K562 (cell line): ENCODE data around the gene PRCD. TPM values are rescaled to one million over a fixed set of nuclear protein-coding genes. Genes with fewer than 3 reads are reported as not detected.
A peak's percentile ranks its signal among the peaks of the same experiment; 100 is the strongest.

Experiments used
- ATAC-seq: fragments of 200-7000 bp; cut with Tn5 transposase; 3 replicates; pipeline ENCODE4 v1.9.1; 2020; ENCODE audit warnings: moderate library complexity
- BruUV-seq: library from RNA; stranded (reverse); fragments of 400-500 nt; replicated peaks from 2 replicates; lab custom pipeline; 2021; lab: Mats Ljungman, UMichigan
- CTCF ChIA-PET: fragments of 300-600 bp; formaldehyde crosslinking; extraction: SDS; loops from one replicate; lab custom pipeline; 2021; ENCODE audit warnings: low intra/inter-chr PET ratio; lab: Yijun Ruan, JAX
- POLR2A ChIA-PET: fragments of 300-600, 350-650 bp; sonication (Branson Sonifier 250); formaldehyde crosslinking; extraction: SDS; loops from one replicate; lab custom pipeline; 2021; ENCODE audit warnings: antibody characterized with exemption, inconsistent platforms; lab: Yijun Ruan, JAX
- DNase-seq, 4 experiments: peaks; one replicate each; pipeline versions ENCODE4 v3.0.0 to v3.0.0-alpha.2; 2011 to 2018; ENCODE audit warnings: low spot score in 3 of 4, mixed read lengths in 3 of 4; ENCODE audit errors: extremely low read depth in 1 of 4
- FAIRE-seq: peaks from 2 replicates; lab custom pipeline; 2011; peaks lifted over from hg19 to GRCh38; lab: Jason Lieb, UNC
- H2AFZ ChIP-seq: 2 replicates; pipeline ENCODE4 v1.6.0; 2011; ENCODE audit warnings: low read depth, low read length, control low read depth, inconsistent platforms
- H3K27ac ChIP-seq: fragments of 200-600 bp; 3 replicates; pipeline ENCODE4 v1.8.0; 2011; ENCODE audit warnings: low read depth, mild to moderate bottlenecking, control low read depth, inconsistent platforms, low read length, moderate library complexity, mixed read lengths; ENCODE audit errors: extremely low read depth
- H3K27me3 ChIP-seq, 2 experiments: fragments of 300-600 bp in 1 of 2; 2 replicates in 1 of 2; 3 replicates in 1 of 2; pipeline versions ENCODE4 v1.6.0 to v1.8.0; 2011; ENCODE audit warnings: inconsistent platforms in 2 of 2, low read length in 2 of 2, mild to moderate bottlenecking in 1 of 2, mixed read lengths in 1 of 2, moderate library complexity in 1 of 2; ENCODE audit not compliant: control insufficient read depth in 2 of 2, insufficient read depth in 2 of 2
- H3K36me3 ChIP-seq: fragments of 300-600 bp; 3 replicates; pipeline ENCODE4 v1.8.0; 2011; ENCODE audit warnings: mild to moderate bottlenecking, low read length, inconsistent platforms; ENCODE audit not compliant: control insufficient read depth, insufficient read depth
- H3K4me1 ChIP-seq, 2 experiments: fragments of 200-600 bp in 1 of 2; replicated peaks in 1 of 2; 2 replicates in 1 of 2; 3 replicates in 1 of 2; pipeline versions ENCODE4 v1.5.1 to v1.8.0; 2011; ENCODE audit warnings: inconsistent platforms in 2 of 2, low read length in 2 of 2, mild to moderate bottlenecking in 1 of 2, mixed read lengths in 1 of 2, moderate library complexity in 1 of 2; ENCODE audit not compliant: control insufficient read depth in 2 of 2, insufficient read depth in 2 of 2
- H3K4me2 ChIP-seq: 2 replicates; pipeline ENCODE4 v1.6.1; 2011; ENCODE audit warnings: low read length, control low read depth, inconsistent platforms, mixed read lengths; ENCODE audit not compliant: insufficient read depth
- H3K4me3 ChIP-seq: fragments of 200-600 bp; sonication (generic), shearing (Covaris generic); 2 replicates; pipeline ENCODE4 v1.5.1; 2016; ENCODE audit warnings: control low read depth, inconsistent platforms
- H3K79me2 ChIP-seq: fragments of 200-600 bp; 3 replicates; pipeline ENCODE4 v1.8.0; 2011; ENCODE audit warnings: low read length, inconsistent platforms; ENCODE audit not compliant: control insufficient read depth, insufficient read depth
- H3K9ac ChIP-seq, 2 experiments: 2 replicates each; pipeline versions ENCODE4 v1.6.0 to v1.6.1; 2011; ENCODE audit warnings: low read depth in 2 of 2, low read length in 2 of 2, control low read depth in 1 of 2, inconsistent platforms in 1 of 2, mild to moderate bottlenecking in 1 of 2, mixed read lengths in 1 of 2; ENCODE audit not compliant: insufficient read depth in 1 of 2
- H3K9me1 ChIP-seq: one replicate; pipeline ENCODE4 v1.6.0; 2011; ENCODE audit warnings: inconsistent platforms, mild to moderate bottlenecking, low read length, moderate library complexity; ENCODE audit not compliant: control insufficient read depth, insufficient read depth
- H3K9me3 ChIP-seq: replicated peaks from 2 replicates; pipeline ENCODE4 v1.5.1; 2011; ENCODE audit warnings: low read depth, low read length, inconsistent platforms; ENCODE audit not compliant: control insufficient read depth, insufficient read depth
- H4K20me1 ChIP-seq: replicated peaks from 2 replicates; pipeline ENCODE4 v1.6.1; 2011; ENCODE audit warnings: low read length, inconsistent platforms, mixed read lengths; ENCODE audit not compliant: control insufficient read depth, insufficient read depth
- CBX5 ChIP-seq: IDR thresholded peaks from 2 replicates; pipeline ENCODE4 v1.6.1; 2014; ENCODE audit warnings: low read depth, borderline replicate concordance
- CLOCK ChIP-seq: fragments of 250-450 bp; sonication (Bioruptor Pico); IDR thresholded peaks from 2 replicates; pipeline ENCODE4 v1.4.0; 2020; ENCODE audit warnings: mild to moderate bottlenecking, moderate library complexity, borderline replicate concordance
- ELK1 ChIP-seq: sonication (generic); formaldehyde crosslinking; IDR thresholded peaks from 2 replicates; pipeline ENCODE4 v1.8.1; 2022; ENCODE audit warnings: missing genetic modification reagents
- JUN ChIP-seq, 2 experiments: sonication (generic) in 1 of 2; formaldehyde crosslinking in 1 of 2; IDR thresholded peaks; 2 replicates each; pipeline versions ENCODE4 v1.6.1 to v1.8.0; 2012 to 2022; ENCODE audit warnings: borderline replicate concordance in 2 of 2, mild to moderate bottlenecking in 2 of 2, improper control_type of control experiment in 1 of 2, low read depth in 1 of 2, low read length in 1 of 2, missing genetic modification reagents in 1 of 2
- NCOR1 ChIP-seq: fragments of 450-650 bp; IDR thresholded peaks from 2 replicates; pipeline ENCODE4 v1.6.1; 2016; ENCODE audit warnings: mild to moderate bottlenecking, moderate library complexity
- RCOR1 ChIP-seq, 2 experiments: IDR thresholded peaks; 2 replicates each; pipeline ENCODE4 v1.6.1; 2012; ENCODE audit warnings: low read depth in 2 of 2, low read length in 2 of 2, borderline replicate concordance in 1 of 2, improper control_type of control experiment in 1 of 2
- SNRNP70 ChIP-seq: fragments of 200-400 bp; formaldehyde crosslinking; optimal IDR thresholded peaks from 2 replicates; pipeline ENCODE3; 2017; ENCODE audit warnings: low read depth, low read length
- SP1 ChIP-seq: sonication (generic); formaldehyde crosslinking; IDR thresholded peaks from 2 replicates; pipeline ENCODE4 v1.8.1; 2022; ENCODE audit warnings: mild to moderate bottlenecking, missing genetic modification reagents
- SUPT5H ChIP-seq: fragments of 450-650 bp; IDR thresholded peaks from 2 replicates; pipeline ENCODE4 v1.6.1; 2016
- WGBS: fragments of 100-300 bp; shearing (Covaris generic); methylation state at CpG from one replicate; pipeline ENCODE4 v1.1.6; 2016; ENCODE audit warnings: low coverage, mixed read lengths; ENCODE audit not compliant: insufficient coverage; ENCODE audit errors: missing lambda C conversion rate; 5-methylcytosine and 5-hydroxymethylcytosine counted together
- in situ Hi-C: fragments of 300-500 bp; cut with MboI; formaldehyde crosslinking; loops from 4 replicates; pipeline ENCODE4 v1.15.0; 2018; ENCODE audit warnings: inconsistent platforms, mixed read lengths
- intact Hi-C: fragments of 100-400 bp; cut with micrococcal nuclease; formaldehyde crosslinking; loops from 2 replicates; pipeline ENCODE4 v1.14.2; 2022
- polyA plus RNA-seq, 8 experiments: library from polyadenylated mRNA; depleted of rRNA in 4 of 8; stranded (reverse) in 5 of 8; unstranded in 3 of 8; fragments of >200 nt; fragmentation: Nextera tagmentation in 2 of 8; fragmentation: Illumina TruSeq in 1 of 8; extraction: Ambion mirVana in 2 of 8; extraction: Trizol in 1 of 8; gene quantifications; 2 replicates each; pipeline versions ENCODE4 v1.2.1 to v1.2.3, GENCODE V29; 2011 to 2014; ENCODE audit warnings: inconsistent platforms in 1 of 8, missing spikeins in 1 of 8
- total RNA-seq, 7 experiments: library from RNA; depleted of rRNA in 6 of 7; stranded (reverse); fragments of >200 nt in 6 of 7; fragmentation: Illumina TruSeq in 2 of 7; extraction: Trizol in 2 of 7; gene quantifications; 2 replicates each; pipeline versions ENCODE4 v1.2.1 to v1.2.3, GENCODE V29; 2011 to 2021; ENCODE audit warnings: low replicate concordance in 1 of 7

Gene PRCD
- total and polyA plus RNA-seq, 9 of the 15 experiments (the other 6 are each of a cell fraction or from before 2014, with no cell fraction given): 0.20 to 0.25 (median 0.21) TPM; not detected in 6

- H3K4me2 ChIP-seq: no peak overlapping the region
- ATAC-seq (peak; percentile 8), DNase-seq (peak in 3 of 4 experiments; percentile 19 to 28 (median 24)), FAIRE-seq (no peak)
- in situ Hi-C loops: no loop called here
- peaks cover 38% of the 10 kb centered on the region for H3K36me3 ChIP-seq
- CTCF ChIA-PET: no interaction called here
- peak overlapping the region; percentile 21; the same call in 1 of the 3 replicates for H3K27ac ChIP-seq
- no peak overlapping the region for H3K4me3 ChIP-seq
- H3K4me1 ChIP-seq: peaks cover 21 to 42% of the 10 kb centered on the region in 2 experiments; a peak in 4 of 5 replicates
- intact Hi-C loops: no loop called here
- BruUV-seq: no TSS peak
- peaks cover 20% of the 10 kb centered on the region for H4K20me1 ChIP-seq
- no peaks in the 10 kb centered on the region for H3K9me3 ChIP-seq
- POLR2A ChIA-PET: interaction anchor here (0.8 to 4.1 kb wide), 16 partner anchors 9 to 146 kb away, joined by 3 to 48 read pairs (median 6); partner anchors contain the start of gene ST6GALNAC2
- H3K79me2 ChIP-seq: peaks cover 18% of the 10 kb centered on the region
- no peaks in the 10 kb centered on the region for H3K9me1 ChIP-seq
- no peak overlapping the region for H2AFZ ChIP-seq
- 33% methylated on average over 5 of the region's 5 CpGs for WGBS
- H3K27me3 ChIP-seq: no peaks in the 10 kb centered on the region
- H3K9ac ChIP-seq: peak overlapping the region in 1 of 2 experiments; percentile 37; a peak in 1 of 4 replicates
- TF ChIP-seq SP1 (CRISPR knock-in tag) (peak; percentile 36; the same call in 1 of the 2 replicates), SNRNP70 (peak; percentile 45), CBX5 (no peak), SUPT5H (peak; percentile 27), CLOCK (CRISPR knock-in tag) (no peak), ELK1 (CRISPR knock-in tag) (no peak), RCOR1 (IDR thresholded peaks at IDR 0.05; ENCODE audit: borderline replicate concordance in 1 of 2, low read depth in 2 of 2, low read length in 2 of 2) (no peak), JUN (IDR thresholded peaks at IDR 0.05; ENCODE audit: borderline replicate concordance, low read depth, low read length) (no peak), JUN (CRISPR knock-in tag; IDR thresholded peaks at IDR 0.05; ENCODE audit: borderline replicate concordance) (no peak), NCOR1 (no peak)
Measured at GRCh38 chr17:76566988-76567431, 27.2 kb downstream of the PRCD start.
